NCI-H2227 treated with DMSO at 0.1 percent for 48 hours (cell line): ENCODE results near the gene TMEM87A.
"Not testable (repeated sequence)": the region's sequence is repeated elsewhere in the genome, so short reads cannot be mapped to it uniquely, and the experiment has no call there.

Experiments used
- DNase-seq: peaks from one replicate; lab custom pipeline; 2025; lab: John Stamatoyannopoulos, UW

The TMEM87A gene, protein sequence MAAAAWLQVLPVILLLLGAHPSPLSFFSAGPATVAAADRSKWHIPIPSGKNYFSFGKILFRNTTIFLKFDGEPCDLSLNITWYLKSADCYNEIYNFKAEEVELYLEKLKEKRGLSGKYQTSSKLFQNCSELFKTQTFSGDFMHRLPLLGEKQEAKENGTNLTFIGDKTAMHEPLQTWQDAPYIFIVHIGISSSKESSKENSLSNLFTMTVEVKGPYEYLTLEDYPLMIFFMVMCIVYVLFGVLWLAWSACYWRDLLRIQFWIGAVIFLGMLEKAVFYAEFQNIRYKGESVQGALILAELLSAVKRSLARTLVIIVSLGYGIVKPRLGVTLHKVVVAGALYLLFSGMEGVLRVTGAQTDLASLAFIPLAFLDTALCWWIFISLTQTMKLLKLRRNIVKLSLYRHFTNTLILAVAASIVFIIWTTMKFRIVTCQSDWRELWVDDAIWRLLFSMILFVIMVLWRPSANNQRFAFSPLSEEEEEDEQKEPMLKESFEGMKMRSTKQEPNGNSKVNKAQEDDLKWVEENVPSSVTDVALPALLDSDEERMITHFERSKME

GRCh38 chr15:42272939-42273899, at the start of gene TMEM87A, which contains the start of gene GANC:
Gene TMEM87A (minus strand): TSS chr15:42273433. CDS start chr15:42273398, 35 bp downstream.
Gene GANC (plus strand): TSS chr15:42273201. CDS start chr15:42274482, 1,281 bp downstream.
- DNase-seq, result peak; percentile 97

DNA sequence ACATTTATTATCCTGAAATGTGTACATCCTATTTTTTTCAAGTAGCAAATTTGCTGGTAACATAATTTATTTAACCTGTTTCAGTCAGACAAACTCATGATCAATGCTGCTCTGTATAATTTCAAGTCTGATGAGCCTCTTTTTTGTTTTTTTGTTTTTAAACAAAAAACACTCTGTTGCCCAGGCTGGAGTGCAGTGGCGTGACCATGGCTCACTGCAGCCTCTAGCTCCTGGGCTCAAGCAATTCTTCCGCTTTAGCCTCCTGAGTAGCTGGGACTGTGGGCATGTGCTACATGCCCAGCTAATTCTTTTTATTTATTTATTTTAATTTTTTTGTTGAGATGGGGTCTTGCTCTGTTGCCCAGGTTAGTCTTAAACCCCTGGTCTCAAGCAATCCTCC, 46.0 kb upstream of the TMEM87A start:
- no peak for DNase-seq

GRCh38 chr15:42316282-42316805, 43.1 kb upstream of the TMEM87A start:
- DNase-seq, result not testable (repeated sequence)

- DNase-seq, result no peak
Observed at GRCh38 chr15:42315521-42315920, 42.3 kb upstream of the TMEM87A start.

DNA sequence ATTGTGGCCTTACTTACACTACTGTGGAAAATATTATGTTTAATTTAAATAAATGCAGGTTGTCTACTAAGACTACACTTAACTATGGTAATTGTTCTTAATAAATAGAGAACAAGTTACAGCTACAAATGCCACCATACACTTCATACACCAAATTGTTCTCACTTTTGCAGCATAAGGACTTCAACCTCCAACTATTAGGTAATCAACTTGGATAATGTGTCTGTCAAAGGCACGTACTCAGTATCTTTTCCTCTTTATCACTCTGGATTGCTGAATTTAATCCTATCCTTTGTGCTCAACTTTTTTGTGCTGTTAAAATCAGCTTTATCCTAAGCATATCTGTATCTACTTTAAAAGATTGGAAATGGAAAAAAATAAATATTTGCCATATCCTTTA, 41.6 kb upstream of the TMEM87A start:
- no peak for DNase-seq

- no peak for DNase-seq
Observed at GRCh38 chr15:42313463-42313862, 40.2 kb upstream of the TMEM87A start.

DNA sequence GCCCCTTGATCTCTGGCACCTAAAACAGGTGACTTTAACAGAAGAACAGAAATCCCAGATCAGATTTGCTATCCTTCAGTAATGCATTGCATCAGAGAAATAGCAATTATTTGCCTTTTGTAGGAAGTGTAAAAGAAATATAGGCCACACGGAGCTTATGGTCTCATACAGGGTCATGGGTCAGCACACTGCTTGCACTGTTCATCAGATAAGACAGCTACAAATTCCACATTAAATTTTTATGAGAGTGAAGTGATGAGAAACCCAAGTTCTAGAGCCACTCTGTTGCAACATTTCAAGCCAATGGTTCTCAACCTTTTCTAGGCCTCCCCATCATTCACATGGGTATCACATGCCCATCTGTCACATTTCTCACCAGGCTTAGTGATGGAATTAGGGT, 33.4 kb upstream of the TMEM87A start:
- DNase-seq, result no peak

DNA sequence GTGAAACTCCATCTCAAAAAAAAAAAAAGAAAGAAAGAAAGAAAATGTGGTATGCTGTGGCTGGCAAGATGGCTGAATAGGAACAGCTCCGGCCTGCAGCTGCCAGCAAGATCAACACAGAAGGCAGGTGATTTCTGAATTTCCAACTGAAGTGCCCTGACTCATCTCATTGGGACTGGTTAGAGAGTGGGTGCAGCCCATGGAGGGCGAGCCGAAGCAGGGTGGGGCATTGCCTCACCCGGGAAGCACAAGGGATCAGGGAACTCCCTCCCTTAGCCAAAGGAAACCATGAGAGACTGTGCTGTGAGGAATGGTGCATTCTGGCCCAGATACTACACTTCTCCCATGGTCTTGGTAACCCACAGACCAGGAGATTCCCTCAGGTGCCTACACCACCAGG, 27.8 kb upstream of the TMEM87A start:
- DNase-seq, result not testable (repeated sequence)

GRCh38 chr15:42289166-42289565, 15.9 kb upstream of the TMEM87A start:
- DNase-seq, result no peak

GRCh38 chr15:42287931-42288330, 14.7 kb upstream of the TMEM87A start:
- DNase-seq, result peak; percentile 1

DNA sequence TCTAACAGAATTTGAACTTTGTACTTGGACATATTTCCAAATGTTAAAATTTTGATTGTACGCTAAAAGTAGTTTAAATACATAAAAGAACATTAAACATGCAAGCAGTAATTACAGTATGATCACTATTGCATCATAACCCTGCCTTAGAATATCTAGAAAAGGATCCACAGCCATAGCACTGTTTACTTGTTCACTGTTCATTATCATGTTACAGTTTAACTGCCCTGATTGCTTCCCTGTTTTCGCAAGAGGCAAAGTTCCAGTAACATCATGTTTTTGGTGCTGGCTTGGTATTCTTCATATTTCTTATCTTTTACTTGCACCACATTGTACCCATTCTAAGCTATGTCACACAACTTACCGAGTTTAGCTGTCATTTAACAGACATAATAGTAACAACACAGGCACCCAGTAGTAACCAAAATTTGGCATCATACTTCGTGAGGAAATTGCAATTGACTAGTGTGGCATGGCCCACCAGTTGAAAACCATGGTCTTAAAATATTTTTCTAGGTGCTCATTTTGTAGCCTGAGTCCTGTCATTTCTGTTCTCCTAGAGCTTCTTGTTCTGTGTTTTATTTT, 13.3 kb upstream of the TMEM87A start:
- no peak for DNase-seq

GRCh38 chr15:42285034-42285433, 11.8 kb upstream of the TMEM87A start:
- no peak for DNase-seq

GRCh38 chr15:42284551-42284950, 11.3 kb upstream of the TMEM87A start:
- no peak for DNase-seq

GRCh38 chr15:42283671-42284070, 10.4 kb upstream of the TMEM87A start:
- DNase-seq, result no peak

GRCh38 chr15:42282926-42283325, 9.7 kb upstream of the TMEM87A start:
- DNase-seq, result no peak

DNA sequence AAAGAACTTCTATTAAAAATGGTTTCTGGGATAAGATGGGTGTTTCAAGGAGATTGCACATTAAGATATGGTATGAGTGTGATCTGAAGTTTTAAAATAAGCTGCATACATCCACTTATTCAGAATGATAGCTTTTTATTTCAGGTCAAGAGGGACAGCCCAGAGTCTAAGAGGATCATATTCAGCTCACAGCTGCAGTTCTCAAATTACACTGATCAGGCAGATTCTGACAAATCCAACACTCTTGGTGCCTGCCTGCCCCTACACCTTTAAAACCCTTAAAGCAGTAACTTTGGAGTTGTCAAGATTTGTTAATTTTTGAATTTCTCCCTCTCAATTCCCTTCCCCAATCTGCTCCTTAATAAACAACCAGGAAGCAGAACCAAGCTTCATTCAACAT, 9.1 kb upstream of the TMEM87A start:
- no peak for DNase-seq

DNA sequence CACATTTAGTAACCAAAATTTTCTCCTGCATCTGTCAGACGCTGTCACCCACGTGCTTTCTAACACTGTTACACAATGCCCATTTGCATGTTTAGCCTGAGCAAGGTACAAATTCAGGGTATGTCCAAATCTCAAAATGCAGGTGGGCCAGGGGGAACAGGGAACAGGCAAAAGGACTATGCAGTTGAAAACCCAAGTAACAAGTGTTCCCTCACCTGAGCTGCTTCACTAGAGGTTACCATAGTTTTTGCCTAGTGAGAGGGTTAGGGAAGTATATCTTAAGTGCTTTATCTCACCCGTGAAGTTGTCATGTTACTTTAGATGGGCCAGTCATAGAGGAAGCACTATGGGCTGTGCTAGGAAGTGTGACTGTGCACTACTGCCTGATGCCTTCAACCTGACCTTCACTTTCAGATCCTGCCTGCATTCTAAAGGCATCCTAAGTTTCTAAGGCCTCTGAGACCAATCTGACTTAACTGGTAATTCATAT, 6.0 kb upstream of the TMEM87A start:
- no peak for DNase-seq

GRCh38 chr15:42276762-42277161, 3.5 kb upstream of the TMEM87A start:
- no peak for DNase-seq

DNA sequence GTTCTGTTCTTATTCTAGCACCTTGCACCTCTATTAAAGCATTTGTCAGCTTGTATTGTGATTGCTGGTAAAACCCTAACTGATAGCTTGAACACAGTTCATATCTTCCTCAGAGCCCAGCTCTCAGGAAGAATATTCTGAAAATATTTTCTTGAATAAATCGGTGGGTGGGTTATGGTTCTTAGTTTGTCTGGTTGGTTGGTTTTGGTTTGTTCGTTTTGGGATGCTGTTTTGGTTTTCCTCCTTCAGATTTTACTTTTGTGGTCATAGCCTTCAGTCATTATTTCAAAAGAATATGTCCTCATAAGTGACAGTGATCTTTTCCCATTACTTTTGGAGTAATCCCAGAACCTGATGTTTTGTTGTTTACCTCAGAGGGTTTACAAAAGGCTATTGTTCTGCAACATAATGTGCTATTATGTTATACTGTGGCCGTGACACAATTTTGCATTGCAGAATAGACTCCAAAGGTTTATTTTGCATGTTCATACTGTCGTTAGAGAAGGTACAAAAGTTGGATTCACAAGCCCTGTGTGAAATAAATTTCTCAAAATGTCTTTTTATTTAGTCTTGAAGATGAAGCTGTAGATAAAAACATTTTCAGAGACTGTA, 2.7 kb upstream of the TMEM87A start:
- DNase-seq, result no peak

- no peak for DNase-seq
Observed at GRCh38 chr15:42274702-42274989, 1.4 kb upstream of the TMEM87A start.

GRCh38 chr15:42273900-42274701, 868 bp upstream of the TMEM87A start:
- peak; percentile 37 for DNase-seq
